Activated naive CD8-positive, alpha-beta T cell treated with anti-CD3 and anti-CD28 coated beads, Interleukin-2, amount 50 U/mL, for 24 hours (primary cell): Measurements from ENCODE around the gene PSMD13.
"Not testable (repeated sequence)": the region's sequence is repeated elsewhere in the genome, so short reads cannot be mapped to it uniquely, and the experiment has no call there.

ENCODE experiments used
- ATAC-seq: fragments of 150-1000 bp; cut with Tn5 transposase; one replicate; pipeline ENCODE4 v1.10.0; 2021
- DNase-seq: peaks from one replicate; pipeline ENCODE4 v3.0.0; 2021
- H3K27ac Mint-ChIP-seq: one replicate; pipeline ENCODE4 v1.8.0; 2021; ENCODE audit warnings: mild to moderate bottlenecking, mixed read lengths
- H3K27me3 Mint-ChIP-seq: one replicate; pipeline ENCODE4 v1.8.0; 2021; ENCODE audit warnings: mixed read lengths
- H3K36me3 Mint-ChIP-seq: one replicate; pipeline ENCODE4 v1.8.0; 2021; ENCODE audit warnings: low read depth, mixed read lengths
- H3K4me1 Mint-ChIP-seq: one replicate; pipeline ENCODE4 v1.8.0; 2021; ENCODE audit warnings: mixed read lengths
- H3K4me3 Mint-ChIP-seq: one replicate; pipeline ENCODE4 v1.8.0; 2021; ENCODE audit warnings: mild to moderate bottlenecking, moderate library complexity, mixed read lengths
- H3K9me3 Mint-ChIP-seq: one replicate; pipeline ENCODE4 v1.8.0; 2021; ENCODE audit warnings: mixed read lengths

PSMD13 gene

DNA sequence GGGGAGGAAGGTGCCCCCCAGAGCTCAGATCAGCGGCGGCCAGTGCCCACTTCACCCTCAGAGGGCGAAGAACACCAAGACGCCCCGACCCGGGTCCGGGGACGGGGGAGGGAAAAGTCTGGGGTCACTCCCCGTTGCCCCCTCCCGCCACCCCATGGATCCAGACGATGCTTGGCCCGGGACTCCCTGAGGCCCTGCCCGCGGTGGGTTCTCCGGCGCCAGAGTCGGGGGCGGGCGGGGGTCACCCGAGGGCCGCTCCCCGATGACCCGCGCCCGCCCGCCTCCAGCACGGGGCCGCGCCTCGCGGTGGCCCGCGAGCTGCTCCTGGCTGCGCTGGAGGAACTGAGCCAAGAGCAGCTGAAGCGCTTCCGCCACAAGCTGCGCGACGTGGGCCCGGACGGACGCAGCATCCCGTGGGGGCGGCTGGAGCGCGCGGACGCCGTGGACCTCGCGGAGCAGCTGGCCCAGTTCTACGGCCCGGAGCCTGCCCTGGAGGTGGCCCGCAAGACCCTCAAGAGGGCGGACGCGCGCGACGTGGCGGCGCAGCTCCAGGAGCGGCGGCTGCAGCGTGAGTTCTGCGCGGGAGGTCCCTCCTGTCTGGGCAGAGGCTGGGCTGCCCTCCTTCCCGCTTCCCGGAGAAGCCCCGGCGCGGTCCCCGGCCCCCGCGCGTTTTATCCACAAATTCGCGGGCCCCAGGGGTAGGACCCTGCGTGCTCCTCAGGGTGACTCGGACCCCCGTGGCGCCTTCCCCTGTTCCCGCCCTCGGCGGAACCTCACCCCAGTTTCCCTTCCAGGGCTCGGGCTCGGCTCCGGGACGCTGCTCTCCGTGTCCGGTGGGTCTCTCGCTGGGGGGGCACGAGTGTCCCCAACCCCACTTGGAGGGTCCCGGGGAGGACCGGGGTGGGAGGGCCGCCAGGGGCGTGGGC is 42.5 kb downstream of the PSMD13 start:
- H3K9me3 Mint-ChIP-seq, result peaks cover 12% of the 10 kb centered on the region
- DNase-seq, result peak; percentile 19
- peaks cover 39% of the 10 kb centered on the region for H3K27me3 Mint-ChIP-seq
- H3K4me1 Mint-ChIP-seq, result peaks cover 46% of the 10 kb centered on the region
- H3K36me3 Mint-ChIP-seq, result peaks cover 5% of the 10 kb centered on the region
- ATAC-seq, result no peak
- no peak overlapping the region for H3K4me3 Mint-ChIP-seq
- H3K27ac Mint-ChIP-seq, result peak overlapping the region; percentile 59

DNA sequence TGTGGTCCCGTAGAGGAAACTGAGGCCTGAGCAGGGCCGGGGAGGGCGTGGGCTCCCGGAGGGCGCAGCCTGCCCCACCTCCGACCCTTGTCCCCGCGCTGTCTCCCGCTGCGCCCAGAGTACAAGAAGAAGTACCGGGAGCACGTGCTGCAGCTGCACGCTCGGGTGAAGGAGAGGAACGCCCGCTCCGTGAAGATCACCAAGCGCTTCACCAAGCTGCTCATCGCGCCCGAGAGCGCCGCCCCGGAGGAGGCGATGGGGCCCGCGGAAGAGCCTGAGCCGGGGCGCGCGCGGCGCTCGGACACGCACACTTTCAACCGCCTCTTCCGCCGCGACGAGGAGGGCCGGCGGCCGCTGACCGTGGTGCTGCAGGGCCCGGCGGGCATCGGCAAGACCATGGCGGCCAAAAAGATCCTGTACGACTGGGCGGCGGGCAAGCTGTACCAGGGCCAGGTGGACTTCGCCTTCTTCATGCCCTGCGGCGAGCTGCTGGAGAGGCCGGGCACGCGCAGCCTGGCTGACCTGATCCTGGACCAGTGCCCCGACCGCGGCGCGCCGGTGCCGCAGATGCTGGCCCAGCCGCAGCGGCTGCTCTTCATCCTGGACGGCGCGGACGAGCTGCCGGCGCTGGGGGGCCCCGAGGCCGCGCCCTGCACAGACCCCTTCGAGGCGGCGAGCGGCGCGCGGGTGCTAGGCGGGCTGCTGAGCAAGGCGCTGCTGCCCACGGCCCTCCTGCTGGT is 43.4 kb downstream of the PSMD13 start:
- Mint-ChIP-seq H3K4me3 (peak overlapping the region; percentile 67), H3K9me3 (peaks cover 12% of the 10 kb centered on the region), H3K27me3 (peaks cover 39% of the 10 kb centered on the region), H3K4me1 (peaks cover 46% of the 10 kb centered on the region), H3K36me3 (peaks cover 5% of the 10 kb centered on the region), H3K27ac (peak overlapping the region; percentile 56)
- DNase-seq (peak; percentile 40), ATAC-seq (no peak)

- H3K4me1 Mint-ChIP-seq, result peaks cover 52% of the 10 kb centered on the region
- peaks cover 5% of the 10 kb centered on the region for H3K36me3 Mint-ChIP-seq
- H3K4me3 Mint-ChIP-seq, result peak overlapping the region; percentile 70
- H3K27me3 Mint-ChIP-seq, result peaks cover 39% of the 10 kb centered on the region
- ATAC-seq (peak; percentile 16), DNase-seq (peak; percentile 35)
- H3K9me3 Mint-ChIP-seq, result peaks cover 12% of the 10 kb centered on the region
- H3K27ac Mint-ChIP-seq, result peak overlapping the region; percentile 46
Measured at GRCh38 chr11:280706-281485, 44.1 kb downstream of the PSMD13 start.

DNA sequence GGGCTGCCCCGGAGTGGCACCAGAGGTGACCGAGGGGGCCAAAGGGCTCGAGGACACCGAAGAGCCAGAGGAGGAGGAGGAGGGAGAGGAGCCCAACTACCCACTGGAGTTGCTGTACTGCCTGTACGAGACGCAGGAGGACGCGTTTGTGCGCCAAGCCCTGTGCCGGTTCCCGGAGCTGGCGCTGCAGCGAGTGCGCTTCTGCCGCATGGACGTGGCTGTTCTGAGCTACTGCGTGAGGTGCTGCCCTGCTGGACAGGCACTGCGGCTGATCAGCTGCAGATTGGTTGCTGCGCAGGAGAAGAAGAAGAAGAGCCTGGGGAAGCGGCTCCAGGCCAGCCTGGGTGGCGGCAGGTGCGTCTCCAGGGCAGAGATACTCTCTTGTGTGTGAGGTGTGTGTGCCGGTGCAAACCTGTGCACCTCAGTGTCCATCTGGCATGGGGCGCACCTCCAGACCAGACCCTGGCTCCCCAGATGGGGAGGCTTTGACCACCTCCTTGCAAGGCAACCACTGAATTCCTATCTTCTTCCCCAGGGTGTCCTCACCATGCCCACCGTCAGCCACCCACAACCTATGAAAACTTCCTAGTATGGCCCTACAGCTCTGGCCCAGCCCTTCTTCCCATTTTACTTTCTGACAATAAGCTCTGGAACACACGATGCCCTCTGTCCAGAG is 44.8 kb downstream of the PSMD13 start:
- peak overlapping the region; percentile 46 for H3K27ac Mint-ChIP-seq
- DNase-seq (no peak), ATAC-seq (no peak)
- H3K4me3 Mint-ChIP-seq, result peak overlapping the region; percentile 70
- peaks cover 39% of the 10 kb centered on the region for H3K27me3 Mint-ChIP-seq
- peaks cover 4% of the 10 kb centered on the region for H3K36me3 Mint-ChIP-seq
- peaks cover 57% of the 10 kb centered on the region for H3K4me1 Mint-ChIP-seq
- H3K9me3 Mint-ChIP-seq, result peaks cover 11% of the 10 kb centered on the region

DNA sequence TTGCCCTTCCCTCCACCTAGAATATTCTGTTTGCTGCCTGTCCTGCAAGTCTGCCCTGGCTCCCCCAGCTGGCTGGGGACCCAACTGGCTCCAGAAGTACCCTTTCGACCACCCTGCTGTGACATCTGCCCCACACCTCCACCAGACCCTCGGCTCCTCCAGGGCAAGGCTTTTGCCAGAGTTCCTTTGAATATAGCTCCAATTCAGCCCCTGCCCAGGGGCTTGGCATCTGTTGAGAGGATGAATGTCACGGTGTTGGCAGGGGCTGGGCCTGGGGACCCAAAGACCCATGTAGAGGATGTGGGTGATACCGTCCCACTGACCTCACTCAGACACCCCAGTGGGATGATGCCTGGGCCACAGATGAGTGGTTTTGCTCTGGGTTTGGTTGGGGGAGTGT is 45.4 kb downstream of the PSMD13 start:
- H3K27me3 Mint-ChIP-seq, result peaks cover 39% of the 10 kb centered on the region
- H3K36me3 Mint-ChIP-seq, result peaks cover 2% of the 10 kb centered on the region
- H3K4me1 Mint-ChIP-seq, result peaks cover 62% of the 10 kb centered on the region
- peak overlapping the region; percentile 51 for H3K27ac Mint-ChIP-seq
- ATAC-seq (no peak), DNase-seq (no peak)
- H3K9me3 Mint-ChIP-seq, result peaks cover 6% of the 10 kb centered on the region
- peak overlapping the region; percentile 70 for H3K4me3 Mint-ChIP-seq

DNA sequence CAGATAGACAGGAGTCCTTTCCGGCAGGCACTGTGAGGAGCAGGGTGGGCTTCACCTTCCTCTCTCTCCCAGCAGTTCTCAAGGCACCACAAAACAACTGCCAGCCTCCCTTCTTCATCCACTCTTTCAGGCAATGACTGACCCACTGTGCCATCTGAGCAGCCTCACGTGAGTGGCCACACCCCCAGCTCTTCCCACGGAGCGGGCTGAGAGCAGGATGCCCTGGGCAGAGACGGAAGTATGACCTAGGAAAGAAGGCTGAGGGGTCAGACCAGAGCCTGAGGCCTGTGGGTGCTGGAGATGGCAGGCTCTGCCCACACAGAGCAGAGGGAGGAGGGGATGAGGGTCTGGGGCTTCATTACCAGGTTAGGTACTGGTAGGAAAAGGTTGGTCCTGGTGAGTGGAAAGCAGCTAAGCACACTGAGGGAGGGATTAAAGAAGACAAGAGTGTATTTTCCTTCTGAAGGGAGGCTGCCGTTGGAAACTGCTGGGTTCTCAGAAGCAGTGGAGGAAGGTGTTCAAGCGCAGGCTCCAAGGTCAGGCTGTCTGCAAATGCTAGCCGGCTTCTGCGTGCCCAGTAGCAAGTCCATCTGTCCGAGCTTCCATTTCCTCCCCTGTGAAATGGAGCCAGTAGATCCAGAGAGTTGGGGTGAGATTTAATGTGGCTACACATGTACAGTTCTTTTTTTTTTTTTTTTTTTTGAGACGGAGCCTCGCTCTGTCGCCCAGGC is 46.0 kb downstream of the PSMD13 start:
- peaks cover under 1% of the 10 kb centered on the region for H3K36me3 Mint-ChIP-seq
- DNase-seq, result no peak
- ATAC-seq, result no peak
- H3K27me3 Mint-ChIP-seq, result peaks cover 36% of the 10 kb centered on the region
- H3K4me3 Mint-ChIP-seq, result peak overlapping the region; percentile 70
- H3K27ac Mint-ChIP-seq, result peak overlapping the region; percentile 51
- H3K4me1 Mint-ChIP-seq, result peaks cover 59% of the 10 kb centered on the region
- no peaks in the 10 kb centered on the region for H3K9me3 Mint-ChIP-seq

DNA sequence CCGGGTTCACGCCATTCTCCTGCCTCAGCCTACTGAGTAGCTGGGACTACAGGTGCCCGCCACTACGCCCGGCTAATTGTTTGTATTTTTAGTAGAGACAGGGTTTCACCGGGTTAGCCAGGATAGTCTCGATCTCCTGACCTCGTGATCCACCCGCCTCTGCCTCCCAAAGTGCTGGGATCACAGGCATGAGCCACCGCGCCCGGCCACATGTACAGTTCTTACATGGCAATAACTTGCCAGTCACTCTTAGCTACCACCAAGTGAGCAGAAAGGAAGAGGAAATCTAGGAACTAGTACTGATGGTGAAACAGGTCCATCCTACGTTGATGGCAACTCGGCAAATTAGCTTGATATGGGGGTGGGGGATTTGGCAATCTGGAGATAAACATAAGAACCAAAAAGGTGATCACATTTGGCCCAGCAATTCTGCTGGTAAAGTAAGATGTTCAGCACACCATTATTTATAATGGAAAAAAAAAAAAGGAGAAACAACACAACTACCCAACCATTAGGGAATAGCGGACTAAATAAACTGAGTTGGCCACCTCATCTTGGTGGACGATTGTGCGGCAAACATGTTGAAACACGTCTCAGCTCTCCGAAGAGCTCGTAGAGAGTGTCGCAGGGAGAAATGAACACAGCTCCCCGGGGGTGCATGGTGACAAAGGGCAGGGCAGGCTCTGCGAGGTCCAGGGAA is 46.8 kb downstream of the PSMD13 start:
- Mint-ChIP-seq H3K4me3 (peak overlapping the region; percentile 70), H3K4me1 (peaks cover 58% of the 10 kb centered on the region), H3K27ac (peak overlapping the region; percentile 51), H3K27me3 (peaks cover 36% of the 10 kb centered on the region), H3K9me3 (no peaks in the 10 kb centered on the region), H3K36me3 (peaks cover 3% of the 10 kb centered on the region)
- ATAC-seq (no peak), DNase-seq (no peak)

DNA sequence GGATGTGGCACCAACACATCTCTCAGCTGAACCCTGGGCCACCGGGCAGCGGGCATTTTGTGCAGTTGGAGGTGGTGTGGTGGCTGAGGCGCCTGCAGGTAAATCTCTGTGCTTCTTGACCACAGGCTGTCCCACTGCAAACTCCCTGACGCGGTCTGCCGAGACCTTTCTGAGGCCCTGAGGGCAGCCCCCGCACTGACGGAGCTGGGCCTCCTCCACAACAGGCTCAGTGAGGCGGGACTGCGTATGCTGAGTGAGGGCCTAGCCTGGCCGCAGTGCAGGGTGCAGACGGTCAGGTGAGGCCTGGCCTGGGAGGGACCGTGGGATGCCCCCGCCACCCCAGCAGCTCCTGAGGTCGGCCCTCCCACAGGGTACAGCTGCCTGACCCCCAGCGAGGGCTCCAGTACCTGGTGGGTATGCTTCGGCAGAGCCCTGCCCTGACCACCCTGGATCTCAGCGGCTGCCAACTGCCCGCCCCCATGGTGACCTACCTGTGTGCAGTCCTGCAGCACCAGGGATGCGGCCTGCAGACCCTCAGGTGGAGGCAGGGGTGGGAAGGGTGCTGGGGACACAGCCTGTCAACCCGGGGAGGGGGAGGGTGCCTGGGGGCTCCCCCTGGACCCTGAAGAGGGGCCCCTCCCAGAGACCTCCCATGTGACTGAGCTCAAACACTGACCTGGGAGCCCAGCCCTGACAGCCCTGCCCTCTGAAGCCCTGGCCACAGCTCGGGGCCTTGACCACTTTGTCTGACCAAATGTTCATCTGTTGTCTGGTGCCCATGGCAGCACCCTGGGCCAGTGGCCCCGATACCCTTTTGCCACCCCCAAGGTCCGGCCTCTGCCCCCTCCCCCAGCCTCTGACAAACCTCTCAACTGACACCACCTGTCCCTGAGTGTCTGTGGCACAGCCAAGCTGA is 47.6 kb downstream of the PSMD13 start:
- Mint-ChIP-seq H3K27me3 (peaks cover 33% of the 10 kb centered on the region), H3K27ac (no peak overlapping the region), H3K9me3 (no peaks in the 10 kb centered on the region), H3K4me3 (no peak overlapping the region), H3K4me1 (peaks cover 55% of the 10 kb centered on the region), H3K36me3 (peaks cover 3% of the 10 kb centered on the region)
- DNase-seq (peak; percentile 8), ATAC-seq (no peak)

- Mint-ChIP-seq H3K27me3 (peaks cover 31% of the 10 kb centered on the region), H3K9me3 (no peaks in the 10 kb centered on the region), H3K4me3 (no peak overlapping the region), H3K27ac (no peak overlapping the region), H3K4me1 (peaks cover 58% of the 10 kb centered on the region), H3K36me3 (peaks cover 3% of the 10 kb centered on the region)
- DNase-seq, result no peak
- no peak for ATAC-seq
Measured at GRCh38 chr11:285021-285893, 48.5 kb downstream of the PSMD13 start.

GRCh38 chr11:285894-286220 is 49.1 kb downstream of the PSMD13 start:
- H3K4me3 Mint-ChIP-seq, result no peak overlapping the region
- no peaks in the 10 kb centered on the region for H3K9me3 Mint-ChIP-seq
- no peak overlapping the region for H3K27ac Mint-ChIP-seq
- peaks cover 29% of the 10 kb centered on the region for H3K27me3 Mint-ChIP-seq
- DNase-seq, result no peak
- H3K36me3 Mint-ChIP-seq, result peaks cover 3% of the 10 kb centered on the region
- no peak for ATAC-seq
- H3K4me1 Mint-ChIP-seq, result peaks cover 60% of the 10 kb centered on the region

DNA sequence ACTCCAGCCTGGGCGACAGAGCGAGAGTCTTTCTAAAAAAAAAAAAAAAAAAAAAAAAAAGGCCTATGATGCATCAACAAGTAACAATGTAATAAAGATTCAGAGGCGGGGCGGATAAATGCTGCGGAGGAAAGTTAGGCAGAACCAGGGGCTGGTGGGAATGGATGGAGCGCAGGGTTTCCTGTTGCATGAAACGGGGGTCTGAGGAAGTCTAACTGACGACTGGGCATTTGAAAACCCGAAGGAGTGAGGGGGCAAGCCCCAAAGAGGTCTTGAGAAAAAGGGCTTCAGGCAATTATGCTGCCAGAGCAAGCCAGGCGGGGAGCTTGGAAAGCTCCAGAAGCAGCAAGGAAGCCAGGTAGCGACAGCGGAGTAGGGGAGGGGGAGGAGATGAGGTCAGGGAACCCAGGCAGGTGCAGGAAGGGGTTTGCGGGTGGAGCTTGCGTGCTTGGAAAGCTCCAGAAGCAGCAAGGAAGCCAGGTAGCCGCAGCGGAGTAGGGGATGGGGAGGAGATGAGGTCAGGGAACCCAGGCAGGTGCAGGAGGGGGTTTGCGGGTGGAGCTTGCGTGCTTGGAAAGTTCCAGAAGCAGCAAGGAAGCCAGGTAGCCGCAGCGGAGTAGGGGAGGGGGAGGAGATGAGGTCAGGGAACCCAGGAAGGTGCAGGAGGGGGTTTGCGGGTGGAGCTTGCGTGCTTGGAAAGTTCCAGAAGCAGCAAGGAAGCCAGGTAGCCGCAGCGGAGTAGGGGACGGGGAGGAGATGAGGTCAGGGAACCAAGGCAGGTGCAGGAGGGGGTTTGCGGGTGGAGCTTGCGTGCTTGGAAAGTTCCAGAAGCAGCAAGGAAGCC is 50.4 kb downstream of the PSMD13 start:
- H3K9me3 Mint-ChIP-seq, H3K36me3 Mint-ChIP-seq, ATAC-seq, DNase-seq: not testable (repeated sequence)
- H3K4me3 Mint-ChIP-seq, result peak overlapping the region; percentile 89
- peaks cover 54% of the 10 kb centered on the region for H3K4me1 Mint-ChIP-seq
- H3K27ac Mint-ChIP-seq, result peak overlapping the region; percentile 80
- H3K27me3 Mint-ChIP-seq, result peaks cover 15% of the 10 kb centered on the region
